Fibroblast of skin of abdomen (primary cell): ENCODE data around the gene NOTCH4.
A peak's percentile ranks its signal among the peaks of the same experiment; 100 is the strongest.

Experiments
- DNase-seq: peaks from one replicate; pipeline ENCODE4 v3.0.0-alpha.2; 2013

The NOTCH4 gene

GRCh38 chr6:32158052-32158451 is 65.8 kb downstream of the NOTCH4 start:
- DNase-seq, result no peak

DNA sequence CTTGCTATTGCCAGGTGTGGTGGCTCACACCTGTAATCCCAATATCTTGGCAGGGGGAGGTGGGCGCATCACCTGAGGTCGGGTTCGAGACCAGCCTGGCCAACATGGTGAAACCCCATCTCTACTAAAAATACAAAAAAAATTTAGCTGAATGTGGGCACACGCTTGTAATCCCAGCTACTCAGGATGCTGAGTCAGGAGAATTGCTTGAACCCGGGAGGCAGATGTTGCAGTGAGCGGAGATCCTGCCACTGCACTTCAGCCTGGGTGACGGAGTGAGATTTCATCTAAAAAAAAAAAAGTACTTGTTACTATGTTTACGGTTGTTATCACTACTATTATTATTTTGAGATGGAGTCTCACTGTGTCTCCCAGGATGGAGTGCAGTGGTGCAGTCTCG is 67.0 kb downstream of the NOTCH4 start:
- no peak for DNase-seq

- peak; percentile 61 for DNase-seq
These were observed 69.2 kb downstream of the NOTCH4 start for GRCh38 chr6:32154514-32155161.

- DNase-seq, result peak; percentile 95
These were observed 70.0 kb downstream of the NOTCH4 start, which contains the start of gene PPT2 for GRCh38 chr6:32153564-32154513. TSS of gene PPT2 (plus strand) at chr6:32154141. CDS start at chr6:32154595, 454 bp downstream.

GRCh38 chr6:32152769-32153563 is 70.9 kb downstream of the NOTCH4 start:
- DNase-seq, result peak; percentile 36

DNA sequence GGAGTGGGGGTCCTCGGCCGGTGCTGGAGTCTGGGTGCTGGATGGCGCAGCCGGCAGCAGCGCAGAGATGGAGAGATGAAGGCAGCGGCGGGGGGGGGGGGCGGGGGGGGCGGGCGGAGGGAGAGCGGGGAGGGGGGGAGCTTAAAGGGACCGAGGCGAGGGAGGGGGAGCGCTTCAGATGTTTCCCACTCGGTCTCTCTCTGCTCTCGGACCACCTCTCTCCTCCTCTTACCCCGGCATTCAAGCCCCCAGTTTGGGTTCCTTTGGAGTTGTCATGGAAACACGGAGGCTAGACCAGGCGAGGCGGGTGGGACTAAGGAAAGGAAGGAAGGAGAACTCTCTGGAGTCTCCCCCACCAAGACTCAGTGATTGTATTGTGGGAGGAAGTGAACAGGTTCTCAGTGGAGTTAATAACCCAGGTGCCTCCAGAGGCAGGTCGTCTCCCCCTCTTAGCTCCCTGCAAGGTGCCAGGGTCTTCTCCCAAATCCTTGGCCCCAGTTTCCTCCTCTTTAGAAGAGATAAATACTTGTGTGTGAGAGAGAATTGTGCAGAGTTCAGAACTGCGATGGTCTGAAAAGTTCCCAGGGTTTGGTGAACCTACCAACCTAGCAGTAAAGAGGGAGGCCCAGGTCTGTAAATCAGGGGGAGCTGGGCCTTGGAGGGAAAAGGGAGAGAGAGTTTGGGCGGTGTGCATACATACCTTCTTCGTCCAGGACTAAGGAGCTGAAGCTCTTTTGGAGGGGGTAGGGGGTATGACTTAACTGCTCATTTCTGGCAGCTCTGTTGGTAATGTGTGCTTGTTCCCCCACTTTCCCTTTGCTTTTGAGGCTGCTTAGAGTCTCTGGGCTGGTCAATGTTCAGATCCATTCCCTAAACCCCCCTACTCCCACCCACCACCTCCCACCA is 71.8 kb downstream of the NOTCH4 start, which contains the start of gene PRRT1:
TSS of gene PRRT1 (minus strand) at position 77 of the 906 bp plus-strand sequence. CDS start 112 bp downstream, outside the sequence.
- peak; percentile 17 for DNase-seq

DNA sequence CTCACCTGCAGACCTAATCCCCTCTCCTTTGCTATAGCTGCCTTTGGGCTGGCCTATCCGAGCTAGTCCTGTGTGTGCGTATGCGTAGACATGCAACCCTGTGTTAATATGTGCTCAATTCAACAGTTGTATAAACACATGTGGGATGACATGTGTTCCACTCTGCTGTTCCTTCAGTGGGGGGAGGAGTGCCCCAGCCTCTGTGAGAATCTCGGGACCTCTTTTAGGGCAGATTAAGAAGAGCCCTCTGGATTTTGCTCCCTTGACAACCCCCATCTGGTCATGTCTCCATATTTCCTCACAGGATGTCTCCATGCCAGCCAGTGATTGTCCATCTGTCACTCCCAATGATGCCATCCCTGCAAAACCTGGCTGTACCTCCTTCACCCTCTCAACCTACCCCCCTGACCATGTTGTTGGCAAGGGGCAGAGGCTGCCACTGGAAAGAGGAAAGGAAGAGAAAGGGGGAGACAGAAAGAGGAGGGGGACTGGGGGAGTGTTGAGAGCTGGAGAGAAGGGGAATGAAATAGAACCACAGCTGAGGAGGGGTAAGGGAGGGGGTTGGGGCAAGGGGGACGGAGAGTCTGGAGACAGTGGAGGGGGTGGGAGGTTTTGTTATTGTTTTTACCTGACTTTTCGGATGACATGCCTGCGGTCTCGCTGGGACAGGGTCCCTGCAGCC is 72.5 kb downstream of the NOTCH4 start:
- DNase-seq, result no peak

DNA sequence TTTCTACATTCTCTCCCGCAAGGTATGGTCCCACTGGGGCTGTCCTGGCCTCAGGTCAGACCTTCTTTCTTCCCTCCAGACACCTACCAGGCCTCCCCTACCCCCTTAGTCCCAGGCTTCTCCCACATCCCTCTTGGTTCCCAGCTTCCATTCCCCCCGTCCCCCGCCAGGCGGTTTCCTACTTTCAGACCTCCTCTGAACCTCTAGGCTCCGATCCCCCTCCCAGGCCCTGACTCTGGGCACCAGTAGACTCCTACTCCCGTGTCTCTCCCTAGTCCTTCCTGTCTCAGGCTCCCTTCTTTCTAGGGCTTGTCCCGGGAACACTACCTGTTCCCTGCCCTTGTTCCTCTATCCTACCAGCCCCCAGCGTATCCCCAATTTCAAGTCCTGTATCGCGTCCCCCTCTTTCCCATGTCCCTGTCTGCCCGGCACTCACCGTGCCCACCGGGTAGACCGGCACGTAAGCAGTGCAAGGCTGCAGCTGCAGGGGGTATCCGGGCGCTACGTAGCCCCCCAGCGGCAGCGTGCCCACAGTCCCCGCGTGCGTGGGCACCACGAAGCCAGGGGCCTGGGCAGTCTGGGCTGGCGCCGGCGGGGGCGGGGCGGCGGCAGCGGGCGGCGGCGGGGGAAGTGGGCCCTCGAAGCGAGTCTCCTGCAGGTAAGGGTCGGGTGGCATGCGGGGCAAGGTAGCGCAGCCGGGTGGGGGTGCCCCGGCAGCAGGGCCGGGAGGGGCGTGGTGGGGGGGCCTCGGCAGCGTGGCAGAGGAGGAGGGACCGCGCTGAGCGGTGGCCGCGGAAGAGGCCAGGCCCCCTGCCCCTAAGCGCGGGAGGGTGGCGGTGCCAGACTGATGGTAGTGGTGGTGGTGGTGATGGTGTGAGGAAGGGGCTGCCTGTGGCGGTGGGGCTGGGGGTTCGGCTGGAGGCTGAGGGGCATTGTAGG is 73.7 kb downstream of the NOTCH4 start:
- no peak for DNase-seq

DNA sequence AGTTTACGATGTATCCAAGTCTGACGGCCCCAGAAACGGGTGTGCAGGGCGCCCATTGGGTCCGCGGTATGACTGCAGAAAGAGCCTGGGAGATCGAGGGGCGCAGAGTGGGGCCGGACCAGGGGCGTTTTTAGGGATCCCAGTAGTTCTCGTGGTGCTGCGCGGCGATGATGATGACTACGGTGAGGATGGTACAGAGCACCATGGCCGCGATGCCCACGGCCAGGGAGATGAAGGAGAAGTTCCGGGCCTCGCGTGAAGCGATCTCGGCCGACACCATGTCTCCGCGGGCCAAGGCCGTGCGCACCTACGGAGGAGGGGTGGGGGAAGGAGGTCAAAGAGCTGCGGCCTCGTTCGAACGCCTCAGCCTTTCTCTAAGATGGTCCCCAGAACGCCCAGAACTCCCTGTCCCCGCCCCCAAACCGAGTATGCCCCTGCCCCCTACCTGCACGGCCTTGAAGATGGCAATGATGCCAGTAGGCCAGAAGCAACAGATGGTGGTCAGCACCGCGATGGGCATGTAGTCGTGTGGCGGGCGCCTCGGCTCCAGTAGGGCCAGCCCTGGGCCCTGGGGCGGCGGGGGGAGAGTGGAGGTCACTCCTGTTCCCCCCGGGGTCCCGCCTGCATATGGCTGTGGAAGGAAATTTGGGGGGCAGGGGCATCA is 74.6 kb downstream of the NOTCH4 start:
- no peak for DNase-seq

GRCh38 chr6:32148289-32149091 is 75.4 kb downstream of the NOTCH4 start:
- DNase-seq, result peak; percentile 23

DNA sequence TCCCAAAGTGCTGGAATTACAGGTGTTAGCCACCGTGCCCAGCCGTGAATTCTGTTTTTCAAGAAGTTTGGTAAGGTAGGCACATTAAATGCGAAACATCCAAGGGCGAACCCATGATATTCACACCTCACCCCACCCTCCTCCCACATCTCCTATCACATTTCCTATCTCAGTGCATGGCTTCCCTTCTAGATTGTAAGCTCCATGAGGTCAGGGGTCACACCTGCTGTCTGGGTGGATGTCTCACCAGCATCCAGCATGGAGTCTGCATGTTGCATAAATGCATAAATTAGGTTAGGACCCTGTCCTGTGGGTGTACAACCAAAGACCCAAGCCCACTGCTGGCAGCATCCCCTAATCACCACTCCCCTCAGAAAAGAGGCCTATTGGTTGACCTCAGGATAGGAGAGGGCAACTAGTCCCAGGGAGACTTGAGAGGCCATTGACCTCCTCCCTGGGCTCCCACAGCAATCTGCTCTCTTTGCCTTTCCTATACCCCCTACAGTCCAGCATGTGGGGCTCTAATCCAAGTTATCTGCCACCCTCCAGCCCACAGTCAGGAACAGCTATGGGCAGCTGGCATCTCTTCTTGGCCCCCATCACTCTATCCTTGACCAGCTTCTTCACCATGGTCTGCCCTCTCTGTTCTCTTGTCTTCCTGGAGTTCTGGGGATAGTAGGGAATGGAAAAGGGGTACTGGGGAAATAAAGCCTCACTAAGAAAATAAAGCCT is 76.3 kb downstream of the NOTCH4 start:
- DNase-seq, result no peak

GRCh38 chr6:32146687-32147086 is 77.2 kb downstream of the NOTCH4 start:
- no peak for DNase-seq

- DNase-seq, result no peak
These were observed 77.6 kb downstream of the NOTCH4 start for GRCh38 chr6:32146287-32146686.
